Activated T-helper 2 cell treated with anti-CD3 and anti-CD28 coated beads, Interferon-gamma antibody, Interleukin-2, Interleukin-4, amounts not matched to agents 10 μg/mL and 5 μg/mL and 100 μg/mL, durations not matched to agents 14 hours and 24 hours and 36 hours (primary cell): ENCODE data around the gene DRD4. TPM values are rescaled to one million over a fixed set of nuclear protein-coding genes. Genes with fewer than 3 reads are reported as not detected.

ENCODE experiments used
- DNase-seq: peaks from one replicate; pipeline ENCODE4 v3.0.0; 2021; ENCODE audit warnings: low spot score
- H3K27ac Mint-ChIP-seq: one replicate; pipeline ENCODE4 v1.8.0; 2021; ENCODE audit warnings: mixed read lengths
- H3K27me3 Mint-ChIP-seq: one replicate; pipeline ENCODE4 v1.8.0; 2021; ENCODE audit warnings: low read depth, mixed read lengths
- H3K36me3 Mint-ChIP-seq: one replicate; pipeline ENCODE4 v1.8.0; 2021; ENCODE audit warnings: low read depth, mixed read lengths
- H3K4me1 Mint-ChIP-seq: one replicate; pipeline ENCODE4 v1.8.0; 2021; ENCODE audit warnings: low read depth, mixed read lengths
- H3K4me3 Mint-ChIP-seq: one replicate; pipeline ENCODE4 v1.8.0; 2021; ENCODE audit warnings: low read depth, mild to moderate bottlenecking, moderate library complexity, mixed read lengths
- H3K9me3 Mint-ChIP-seq: one replicate; pipeline ENCODE4 v1.8.0; 2021; ENCODE audit warnings: mixed read lengths
- intact Hi-C: fragments of 100-400 bp; cut with micrococcal nuclease; formaldehyde crosslinking; loops from one replicate; pipeline ENCODE4 v1.15.1; 2023
- total RNA-seq: library from RNA; stranded (reverse); gene quantifications from 2 replicates; pipeline ENCODE4 v1.2.3, GENCODE V29; 2022

Gene DRD4
- total RNA-seq, 1 donor from 2014 or later = 0.30 TPM

GRCh38 chr11:660281-660680, 23.2 kb downstream of the DRD4 start:
- intact Hi-C loops = no loop called here
- Mint-ChIP-seq H3K27ac (no peak overlapping the region), H3K36me3 (peaks cover 19% of the 10 kb centered on the region)

GRCh38 chr11:660681-661444, 23.8 kb downstream of the DRD4 start:
- Mint-ChIP-seq H3K4me3 (no peak overlapping the region), H3K36me3 (peaks cover 22% of the 10 kb centered on the region), H3K4me1 (no peaks in the 10 kb centered on the region), H3K27ac (no peak overlapping the region), H3K9me3 (no peaks in the 10 kb centered on the region), H3K27me3 (no peaks in the 10 kb centered on the region)
- no peak for DNase-seq
- intact Hi-C loops = no loop called here

More at GRCh38 chr11:660281-660680, 23.2 kb downstream of the DRD4 start:
- no peaks in the 10 kb centered on the region for H3K4me1 Mint-ChIP-seq
- H3K4me3 Mint-ChIP-seq = no peak overlapping the region
- DNase-seq = no peak
- H3K27me3 Mint-ChIP-seq = no peaks in the 10 kb centered on the region
- no peaks in the 10 kb centered on the region for H3K9me3 Mint-ChIP-seq

- H3K27ac Mint-ChIP-seq = no peak overlapping the region
- no peak overlapping the region for H3K4me3 Mint-ChIP-seq
- H3K36me3 Mint-ChIP-seq = peaks cover 26% of the 10 kb centered on the region
- peak; percentile 16 for DNase-seq
- intact Hi-C loops = loop anchor here (2.0 kb wide), 1 partner anchor 60 kb away; no protein-coding TSS in a partner anchor
- H3K27me3 Mint-ChIP-seq = no peaks in the 10 kb centered on the region
- no peaks in the 10 kb centered on the region for H3K9me3 Mint-ChIP-seq
- no peaks in the 10 kb centered on the region for H3K4me1 Mint-ChIP-seq
Measured at GRCh38 chr11:662689-663274, 25.7 kb downstream of the DRD4 start.

- no peak overlapping the region for H3K4me3 Mint-ChIP-seq
- H3K27me3 Mint-ChIP-seq = no peaks in the 10 kb centered on the region
- intact Hi-C loops = no loop called here
- H3K9me3 Mint-ChIP-seq = no peaks in the 10 kb centered on the region
- DNase-seq = no peak
- H3K4me1 Mint-ChIP-seq = no peaks in the 10 kb centered on the region
- peaks cover 26% of the 10 kb centered on the region for H3K36me3 Mint-ChIP-seq
- no peak overlapping the region for H3K27ac Mint-ChIP-seq
Measured at GRCh38 chr11:665062-665703, 28.1 kb downstream of the DRD4 start.

- H3K27me3 Mint-ChIP-seq = no peaks in the 10 kb centered on the region
- H3K4me1 Mint-ChIP-seq = no peaks in the 10 kb centered on the region
- DNase-seq = no peak
- H3K4me3 Mint-ChIP-seq = no peak overlapping the region
- H3K9me3 Mint-ChIP-seq = no peaks in the 10 kb centered on the region
- H3K27ac Mint-ChIP-seq = no peak overlapping the region
- peaks cover 26% of the 10 kb centered on the region for H3K36me3 Mint-ChIP-seq
- intact Hi-C loops = no loop called here
Measured at GRCh38 chr11:665704-666281, 28.7 kb downstream of the DRD4 start.

GRCh38 chr11:673866-674265, 36.8 kb downstream of the DRD4 start:
- H3K36me3 Mint-ChIP-seq = peaks cover 35% of the 10 kb centered on the region
- intact Hi-C loops = no loop called here
- H3K4me3 Mint-ChIP-seq = no peak overlapping the region
- no peaks in the 10 kb centered on the region for H3K4me1 Mint-ChIP-seq
- no peak for DNase-seq
- no peaks in the 10 kb centered on the region for H3K9me3 Mint-ChIP-seq
- no peak overlapping the region for H3K27ac Mint-ChIP-seq
- no peaks in the 10 kb centered on the region for H3K27me3 Mint-ChIP-seq

GRCh38 chr11:674406-674805, 37.3 kb downstream of the DRD4 start:
- no peak overlapping the region for H3K27ac Mint-ChIP-seq

GRCh38 chr11:678297-678696, 41.2 kb downstream of the DRD4 start:
- peaks cover 57% of the 10 kb centered on the region for H3K36me3 Mint-ChIP-seq

More at GRCh38 chr11:674406-674805, 37.3 kb downstream of the DRD4 start:
- no peak for DNase-seq
- Mint-ChIP-seq H3K4me3 (no peak overlapping the region), H3K36me3 (peaks cover 36% of the 10 kb centered on the region), H3K9me3 (no peaks in the 10 kb centered on the region), H3K4me1 (no peaks in the 10 kb centered on the region), H3K27me3 (no peaks in the 10 kb centered on the region)
- intact Hi-C loops = no loop called here

GRCh38 chr11:679271-680207, 42.5 kb downstream of the DRD4 start:
- H3K4me3 Mint-ChIP-seq = no peak overlapping the region
- H3K4me1 Mint-ChIP-seq = no peaks in the 10 kb centered on the region
- DNase-seq = no peak
- intact Hi-C loops = no loop called here
- H3K36me3 Mint-ChIP-seq = peaks cover 58% of the 10 kb centered on the region
- no peaks in the 10 kb centered on the region for H3K9me3 Mint-ChIP-seq
- no peaks in the 10 kb centered on the region for H3K27me3 Mint-ChIP-seq
- no peak overlapping the region for H3K27ac Mint-ChIP-seq

More at GRCh38 chr11:678297-678696, 41.2 kb downstream of the DRD4 start:
- no peak for DNase-seq
- intact Hi-C loops = no loop called here
- H3K4me1 Mint-ChIP-seq = no peaks in the 10 kb centered on the region
- H3K9me3 Mint-ChIP-seq = no peaks in the 10 kb centered on the region
- H3K4me3 Mint-ChIP-seq = no peak overlapping the region
- no peak overlapping the region for H3K27ac Mint-ChIP-seq
- H3K27me3 Mint-ChIP-seq = no peaks in the 10 kb centered on the region

- peaks cover 62% of the 10 kb centered on the region for H3K36me3 Mint-ChIP-seq
- intact Hi-C loops = no loop called here
- H3K4me1 Mint-ChIP-seq = no peaks in the 10 kb centered on the region
- no peaks in the 10 kb centered on the region for H3K27me3 Mint-ChIP-seq
- no peak overlapping the region for H3K4me3 Mint-ChIP-seq
- H3K9me3 Mint-ChIP-seq = no peaks in the 10 kb centered on the region
- no peak for DNase-seq
- H3K27ac Mint-ChIP-seq = no peak overlapping the region
Measured at GRCh38 chr11:680476-680875, 43.4 kb downstream of the DRD4 start.

- H3K27ac Mint-ChIP-seq = no peak overlapping the region
- no peaks in the 10 kb centered on the region for H3K9me3 Mint-ChIP-seq
- H3K4me3 Mint-ChIP-seq = no peak overlapping the region
- H3K36me3 Mint-ChIP-seq = peaks cover 65% of the 10 kb centered on the region
- DNase-seq = no peak
- H3K27me3 Mint-ChIP-seq = no peaks in the 10 kb centered on the region
- H3K4me1 Mint-ChIP-seq = no peaks in the 10 kb centered on the region
- intact Hi-C loops = no loop called here
Measured at GRCh38 chr11:680970-681369, 43.9 kb downstream of the DRD4 start.
